ENCODE results near the gene SARM1.

DNA sequence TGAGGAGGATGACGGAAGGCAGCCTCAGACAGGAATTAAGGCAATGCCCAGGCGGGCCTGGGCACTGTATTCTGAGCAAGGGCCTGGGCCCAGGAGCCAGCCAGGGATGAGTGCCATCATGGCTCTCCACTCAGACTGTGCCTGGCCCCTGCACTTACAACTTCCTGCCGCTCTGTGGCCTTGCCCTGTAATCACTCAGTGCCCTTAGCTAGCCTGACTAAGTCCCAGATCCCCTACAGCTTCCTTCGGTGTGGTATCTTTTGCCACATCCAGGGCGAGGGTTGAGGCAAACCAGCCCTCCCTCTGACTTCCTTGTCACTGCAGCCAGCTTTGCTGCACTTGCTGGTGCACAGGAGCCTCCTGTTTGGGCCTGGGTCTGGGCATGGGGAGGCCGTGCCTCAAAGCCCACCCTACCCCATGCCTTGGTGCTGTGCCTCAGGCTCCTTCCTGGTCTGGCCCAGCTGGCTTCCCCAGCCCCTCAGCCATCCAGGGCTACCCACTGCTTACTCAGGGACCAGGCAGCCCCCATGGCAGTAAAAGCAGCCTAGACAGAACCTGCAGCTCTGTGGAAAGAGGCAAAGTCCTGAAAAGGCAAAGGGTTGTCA, 25.2 kb downstream of the SARM1 start:
- TF ChIP-seq ZNF878 (CRISPR knock-in tag; IDR thresholded peaks at IDR 0.05) (no peak), CTCF (CRISPR knock-in tag; IDR thresholded peaks at IDR 0.05) (no peak), PHF20 (CRISPR knock-in tag; IDR thresholded peaks at IDR 0.05) (no peak)
